Adrenal gland (tissue), 5 donors: ENCODE results near the gene CAMTA1.

Source experiments
- CTCF ChIP-seq, 6 experiments: fragments of 450-650 bp in 4 of 6; fragments of 200-600 bp in 2 of 6; sonication (generic) in 1 of 6; IDR thresholded peaks; 1 replicate in 5 of 6; 2 replicates in 1 of 6; pipeline versions ENCODE4 v1.5.1 to v1.8.0; 2016 to 2021; ENCODE audit warnings: antibody characterized with exemption in 6 of 6, mild to moderate bottlenecking in 2 of 6, moderate library complexity in 1 of 6
- POLR2A ChIP-seq, 2 donors: fragments of 450-650 bp; IDR thresholded peaks; one replicate each; pipeline ENCODE4 v1.6.1; 2017; ENCODE audit warnings: antibody characterized with exemption in 2 of 2, mild to moderate bottlenecking in 2 of 2, moderate library complexity in 1 of 2
- donor health status: DM: no; HTN: no; CAD: no.

- TF ChIP-seq CTCF (IDR thresholded peaks at IDR 0.05) (no peak), POLR2A (IDR thresholded peaks at IDR 0.05) (no peak)
Observed at GRCh38 chr1:7045897-7046296, 260.6 kb downstream of the CAMTA1 start.
